Activated CD4-positive, alpha-beta memory T cell treated with anti-CD3 and anti-CD28 coated beads, Interleukin-2, amount 10 ng/mL, durations not matched to agents 7 days and 5 days (primary cell): Measurements from ENCODE around the gene SPACA9. TPM values are rescaled to one million over a fixed set of nuclear protein-coding genes. Genes with fewer than 3 reads are reported as not detected.

ENCODE experiments used
- CTCF ChIA-PET: fragments of 350-600 bp; sonication (Branson Sonifier 250); formaldehyde crosslinking; loops from one replicate; lab custom pipeline; 2021; ENCODE audit warnings: antibody characterized with exemption, inconsistent platforms; lab: Charles Lee
- POLR2A ChIA-PET: fragments of 350-600 bp; sonication (Branson Sonifier 250); formaldehyde crosslinking; loops from one replicate; lab custom pipeline; 2021; ENCODE audit warnings: antibody characterized with exemption; lab: Charles Lee
- DNase-seq: peaks from one replicate; pipeline ENCODE4 v3.0.0-alpha.2; 2020
- H3K27ac Mint-ChIP-seq: one replicate; pipeline ENCODE4 v1.8.0; 2021; ENCODE audit warnings: mild to moderate bottlenecking, mixed read lengths
- H3K27me3 Mint-ChIP-seq: one replicate; pipeline ENCODE4 v1.8.0; 2021; ENCODE audit warnings: mixed read lengths
- H3K36me3 Mint-ChIP-seq: one replicate; pipeline ENCODE4 v1.8.0; 2021; ENCODE audit warnings: low read depth, mixed read lengths
- H3K4me1 Mint-ChIP-seq: one replicate; pipeline ENCODE4 v1.8.0; 2021; ENCODE audit warnings: mixed read lengths
- H3K4me3 Mint-ChIP-seq: one replicate; pipeline ENCODE4 v1.8.0; 2021; ENCODE audit warnings: mild to moderate bottlenecking, mixed read lengths
- H3K9me3 Mint-ChIP-seq: one replicate; pipeline ENCODE4 v1.8.0; 2021; ENCODE audit warnings: mixed read lengths
- total RNA-seq, 2 experiments: library from RNA; stranded (reverse); gene quantifications; one replicate each; pipeline ENCODE4 v1.2.3, GENCODE V29; 2021

Gene SPACA9
- total RNA-seq, 2 experiments from 2014 or later = 3.2 to 3.6 TPM

- no peak for DNase-seq
- Mint-ChIP-seq H3K27me3 (peaks cover 2% of the 10 kb centered on the region), H3K9me3 (no peaks in the 10 kb centered on the region), H3K4me1 (peaks cover 14% of the 10 kb centered on the region), H3K27ac (peak overlapping the region; percentile 51), H3K36me3 (no peaks in the 10 kb centered on the region), H3K4me3 (no peak overlapping the region)
- CTCF ChIA-PET = interaction anchor here (0.6 to 1.9 kb wide), 10 partner anchors 24 to 852 kb away, joined by 3 to 9 read pairs (median 3); no protein-coding TSS in a partner anchor
- POLR2A ChIA-PET = interaction anchor here (1.4 kb wide), 1 partner anchor 24 kb away, joined by 4 read pairs; no protein-coding TSS in a partner anchor
These were observed 29.5 kb upstream of the SPACA9 start for GRCh38 chr9:132849185-132849706.

- no peak for DNase-seq
- POLR2A ChIA-PET = no interaction called here
- CTCF ChIA-PET = interaction anchor here (0.6 to 0.8 kb wide), 2 partner anchors 267 to 335 kb away, joined by 3 to 4 read pairs; no protein-coding TSS in a partner anchor
- H3K27ac Mint-ChIP-seq = no peak overlapping the region
- H3K9me3 Mint-ChIP-seq = no peaks in the 10 kb centered on the region
- no peaks in the 10 kb centered on the region for H3K36me3 Mint-ChIP-seq
- peaks cover 20% of the 10 kb centered on the region for H3K4me1 Mint-ChIP-seq
- H3K4me3 Mint-ChIP-seq = no peak overlapping the region
- peaks cover 5% of the 10 kb centered on the region for H3K27me3 Mint-ChIP-seq
These were observed 25.2 kb upstream of the SPACA9 start for GRCh38 chr9:132853482-132853881.

GRCh38 chr9:132854832-132855231, 23.9 kb upstream of the SPACA9 start:
- H3K4me3 Mint-ChIP-seq = no peak overlapping the region
- H3K4me1 Mint-ChIP-seq = peaks cover 11% of the 10 kb centered on the region
- ChIA-PET CTCF (no interaction called here), POLR2A (no interaction called here)
- peaks cover 9% of the 10 kb centered on the region for H3K27me3 Mint-ChIP-seq
- H3K27ac Mint-ChIP-seq = no peak overlapping the region
- DNase-seq = no peak
- no peaks in the 10 kb centered on the region for H3K9me3 Mint-ChIP-seq
- no peaks in the 10 kb centered on the region for H3K36me3 Mint-ChIP-seq

GRCh38 chr9:132855904-132856303, 22.8 kb upstream of the SPACA9 start:
- peaks cover 7% of the 10 kb centered on the region for H3K4me1 Mint-ChIP-seq
- POLR2A ChIA-PET = no interaction called here
- CTCF ChIA-PET = no interaction called here
- H3K27ac Mint-ChIP-seq = no peak overlapping the region
- no peak for DNase-seq
- no peaks in the 10 kb centered on the region for H3K36me3 Mint-ChIP-seq
- H3K4me3 Mint-ChIP-seq = no peak overlapping the region
- H3K9me3 Mint-ChIP-seq = no peaks in the 10 kb centered on the region
- peaks cover 14% of the 10 kb centered on the region for H3K27me3 Mint-ChIP-seq

- H3K4me3 Mint-ChIP-seq = no peak overlapping the region
- ChIA-PET CTCF (no interaction called here), POLR2A (no interaction called here)
- no peak overlapping the region for H3K27ac Mint-ChIP-seq
- H3K27me3 Mint-ChIP-seq = peaks cover 14% of the 10 kb centered on the region
- no peak for DNase-seq
- no peaks in the 10 kb centered on the region for H3K36me3 Mint-ChIP-seq
- H3K4me1 Mint-ChIP-seq = peaks cover 6% of the 10 kb centered on the region
- H3K9me3 Mint-ChIP-seq = no peaks in the 10 kb centered on the region
These were observed 21.7 kb upstream of the SPACA9 start for GRCh38 chr9:132857031-132857430.

GRCh38 chr9:132857616-132858342, 20.9 kb upstream of the SPACA9 start:
- no peak for DNase-seq
- peaks cover 6% of the 10 kb centered on the region for H3K4me1 Mint-ChIP-seq
- ChIA-PET CTCF (no interaction called here), POLR2A (no interaction called here)
- H3K4me3 Mint-ChIP-seq = no peak overlapping the region
- no peaks in the 10 kb centered on the region for H3K9me3 Mint-ChIP-seq
- H3K36me3 Mint-ChIP-seq = no peaks in the 10 kb centered on the region
- H3K27me3 Mint-ChIP-seq = peaks cover 15% of the 10 kb centered on the region
- no peak overlapping the region for H3K27ac Mint-ChIP-seq

GRCh38 chr9:132858751-132859150, 19.9 kb upstream of the SPACA9 start:
- H3K9me3 Mint-ChIP-seq = no peaks in the 10 kb centered on the region
- peaks cover 6% of the 10 kb centered on the region for H3K4me1 Mint-ChIP-seq
- no peak overlapping the region for H3K4me3 Mint-ChIP-seq
- POLR2A ChIA-PET = no interaction called here
- CTCF ChIA-PET = no interaction called here
- peaks cover 16% of the 10 kb centered on the region for H3K27me3 Mint-ChIP-seq
- DNase-seq = no peak
- no peak overlapping the region for H3K27ac Mint-ChIP-seq
- no peaks in the 10 kb centered on the region for H3K36me3 Mint-ChIP-seq

GRCh38 chr9:132861666-132862065, 17.0 kb upstream of the SPACA9 start:
- no peaks in the 10 kb centered on the region for H3K36me3 Mint-ChIP-seq
- no peak overlapping the region for H3K4me3 Mint-ChIP-seq

GRCh38 chr9:132862533-132862932, 16.2 kb upstream of the SPACA9 start:
- Mint-ChIP-seq H3K27me3 (peaks cover 18% of the 10 kb centered on the region), H3K4me3 (no peak overlapping the region), H3K36me3 (no peaks in the 10 kb centered on the region), H3K27ac (no peak overlapping the region), H3K9me3 (no peaks in the 10 kb centered on the region), H3K4me1 (no peaks in the 10 kb centered on the region)
- ChIA-PET POLR2A (no interaction called here), CTCF (interaction anchor here (0.9 to 1.0 kb wide), 2 partner anchors 65 to 68 kb away, joined by 3 to 5 read pairs; no protein-coding TSS in a partner anchor)
- no peak for DNase-seq

More at GRCh38 chr9:132861666-132862065, 17.0 kb upstream of the SPACA9 start:
- Mint-ChIP-seq H3K9me3 (no peaks in the 10 kb centered on the region), H3K27me3 (peaks cover 16% of the 10 kb centered on the region), H3K4me1 (no peaks in the 10 kb centered on the region), H3K27ac (no peak overlapping the region)
- POLR2A ChIA-PET = no interaction called here
- DNase-seq = no peak
- CTCF ChIA-PET = interaction anchor here (1.0 kb wide), 1 partner anchor 69 kb away, joined by 3 read pairs; no protein-coding TSS in a partner anchor

- DNase-seq = no peak
- H3K36me3 Mint-ChIP-seq = no peaks in the 10 kb centered on the region
- ChIA-PET CTCF (interaction anchor here (0.9 kb wide), 1 partner anchor 64 kb away, joined by 5 read pairs; no protein-coding TSS in a partner anchor), POLR2A (no interaction called here)
- H3K9me3 Mint-ChIP-seq = no peaks in the 10 kb centered on the region
- H3K4me1 Mint-ChIP-seq = no peaks in the 10 kb centered on the region
- H3K27me3 Mint-ChIP-seq = peaks cover 20% of the 10 kb centered on the region
- no peak overlapping the region for H3K27ac Mint-ChIP-seq
- H3K4me3 Mint-ChIP-seq = no peak overlapping the region
These were observed 15.6 kb upstream of the SPACA9 start for GRCh38 chr9:132863096-132863495.

GRCh38 chr9:132864277-132864676, 14.4 kb upstream of the SPACA9 start:
- H3K36me3 Mint-ChIP-seq = no peaks in the 10 kb centered on the region
- no peak overlapping the region for H3K27ac Mint-ChIP-seq
- H3K4me1 Mint-ChIP-seq = no peaks in the 10 kb centered on the region
- POLR2A ChIA-PET = no interaction called here
- H3K4me3 Mint-ChIP-seq = no peak overlapping the region
- peaks cover 23% of the 10 kb centered on the region for H3K27me3 Mint-ChIP-seq
- CTCF ChIA-PET = no interaction called here
- H3K9me3 Mint-ChIP-seq = no peaks in the 10 kb centered on the region
- DNase-seq = no peak

- no peaks in the 10 kb centered on the region for H3K4me1 Mint-ChIP-seq
- no peaks in the 10 kb centered on the region for H3K9me3 Mint-ChIP-seq
- H3K4me3 Mint-ChIP-seq = no peak overlapping the region
- H3K36me3 Mint-ChIP-seq = no peaks in the 10 kb centered on the region
- no peak overlapping the region for H3K27ac Mint-ChIP-seq
- peaks cover 21% of the 10 kb centered on the region for H3K27me3 Mint-ChIP-seq
- DNase-seq = no peak
- POLR2A ChIA-PET = no interaction called here
- CTCF ChIA-PET = no interaction called here
These were observed 14.0 kb upstream of the SPACA9 start for GRCh38 chr9:132864691-132865090.

- peaks cover 23% of the 10 kb centered on the region for H3K27me3 Mint-ChIP-seq
- no peaks in the 10 kb centered on the region for H3K36me3 Mint-ChIP-seq
- ChIA-PET CTCF (interaction anchor here (1.1 kb wide), 1 partner anchor 155 kb away, joined by 3 read pairs; no protein-coding TSS in a partner anchor), POLR2A (interaction anchor here (1.6 kb wide), 1 partner anchor 12 kb away, joined by 5 read pairs; the partner anchor contains the start of genes AK8 and SPACA9)
- no peak for DNase-seq
- no peaks in the 10 kb centered on the region for H3K4me1 Mint-ChIP-seq
- H3K9me3 Mint-ChIP-seq = no peaks in the 10 kb centered on the region
- no peak overlapping the region for H3K4me3 Mint-ChIP-seq
- H3K27ac Mint-ChIP-seq = no peak overlapping the region
These were observed 11.8 kb upstream of the SPACA9 start for GRCh38 chr9:132866898-132867297.
